NCI-H146 (cell line): ENCODE data around the gene FAM83E.
"Not testable (repeated sequence)": the region's sequence is repeated elsewhere in the genome, so short reads cannot be mapped to it uniquely, and the experiment has no call there.

Experiments used
- DNase-seq: peaks from one replicate; lab custom pipeline; 2025; lab: John Stamatoyannopoulos, UW

FAM83E gene

DNA sequence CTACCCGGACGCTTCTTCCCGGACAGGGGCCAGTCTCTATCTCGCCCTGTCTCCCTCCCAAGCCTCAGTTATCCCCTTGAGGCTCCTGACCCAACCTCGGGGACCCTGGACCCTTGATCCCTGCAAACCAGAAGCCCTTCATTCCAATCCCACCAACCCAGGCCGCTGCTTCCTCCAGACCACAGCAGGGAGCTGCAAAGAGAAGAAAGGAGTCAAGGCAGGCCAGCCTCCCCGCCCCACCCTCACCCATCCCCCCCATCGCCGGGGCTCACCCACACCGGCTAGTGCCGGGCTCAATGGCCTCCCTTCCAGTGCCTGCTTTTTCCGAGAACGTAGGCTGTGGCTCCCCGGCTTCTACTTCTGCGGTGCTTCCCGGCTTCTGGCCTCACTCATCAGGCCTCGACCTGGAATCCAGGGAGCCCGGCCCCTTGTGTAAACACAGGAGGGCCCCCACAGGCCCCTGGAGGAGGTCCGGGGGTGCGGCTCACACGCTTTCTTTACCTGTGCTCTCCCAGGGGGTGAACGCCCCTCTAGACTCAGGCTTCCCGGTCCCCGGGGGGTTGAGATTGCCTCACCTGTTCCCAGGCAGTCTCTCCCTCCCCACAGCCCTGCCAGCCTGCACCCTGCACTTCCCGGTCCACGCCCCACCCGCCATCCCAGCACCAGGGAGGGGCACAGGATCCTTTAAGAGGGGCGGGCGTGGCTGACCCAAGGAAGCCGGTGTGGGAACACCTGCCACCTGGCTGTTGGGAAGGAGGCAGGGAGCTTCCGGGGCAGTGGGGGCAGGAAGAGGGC is at the start of gene FAM83E:
Gene FAM83E, minus strand, starts transcription at position 641 of the 795 bp plus-strand sequence. CDS start 1,704 bp downstream, outside the sequence.
- DNase-seq, result no peak

GRCh38 chr19:48664476-48664875 is 49.6 kb upstream of the FAM83E start:
- no peak for DNase-seq

GRCh38 chr19:48663667-48664066 is 48.8 kb upstream of the FAM83E start:
- DNase-seq, result no peak

- DNase-seq, result no peak
Measured at GRCh38 chr19:48661711-48662090, 46.8 kb upstream of the FAM83E start.

- DNase-seq, result peak; percentile 49
Measured at GRCh38 chr19:48660852-48661710, 46.2 kb upstream of the FAM83E start.

- DNase-seq, result no peak
Measured at GRCh38 chr19:48659768-48660167, 44.9 kb upstream of the FAM83E start.

DNA sequence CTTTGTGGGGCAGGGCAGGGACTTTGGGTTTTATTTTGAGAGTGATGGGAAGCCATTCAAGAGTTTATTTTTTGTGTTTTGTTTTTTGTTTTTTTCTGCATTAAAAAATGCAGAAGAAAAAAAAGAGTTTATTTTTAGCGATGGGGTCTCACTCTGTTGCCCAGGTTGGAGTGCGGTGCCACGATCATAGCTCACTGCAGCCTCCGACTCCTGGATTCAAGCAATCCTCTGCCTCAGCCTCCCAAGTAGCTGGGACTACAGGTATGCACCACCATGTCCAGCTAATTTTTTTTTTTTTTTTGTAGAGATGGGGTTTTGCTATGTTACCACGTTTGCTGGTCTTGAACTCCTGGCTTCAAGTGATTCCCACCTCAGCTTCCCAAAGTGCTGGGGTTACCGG is 43.6 kb upstream of the FAM83E start:
- no peak for DNase-seq

DNA sequence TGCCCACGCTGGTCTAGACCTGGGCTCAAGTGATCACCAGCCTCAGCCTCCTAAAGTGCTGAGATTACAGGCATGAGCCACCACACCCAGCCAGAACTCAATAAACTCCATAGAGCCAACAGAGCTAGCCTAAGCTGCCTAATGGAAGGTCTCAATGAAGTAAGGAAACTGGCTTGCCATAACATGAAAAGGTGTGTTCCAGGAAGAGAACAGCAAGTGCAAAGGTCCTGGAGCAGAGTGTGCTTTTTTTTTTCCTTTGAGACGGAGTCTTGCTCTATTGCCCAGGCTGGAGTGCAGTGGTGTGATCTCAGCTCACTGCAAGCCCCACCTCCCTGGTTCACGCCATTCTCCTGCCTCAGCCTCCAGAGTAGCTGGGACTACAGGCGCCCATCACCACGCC is 43.0 kb upstream of the FAM83E start:
- DNase-seq, result not testable (repeated sequence)

DNA sequence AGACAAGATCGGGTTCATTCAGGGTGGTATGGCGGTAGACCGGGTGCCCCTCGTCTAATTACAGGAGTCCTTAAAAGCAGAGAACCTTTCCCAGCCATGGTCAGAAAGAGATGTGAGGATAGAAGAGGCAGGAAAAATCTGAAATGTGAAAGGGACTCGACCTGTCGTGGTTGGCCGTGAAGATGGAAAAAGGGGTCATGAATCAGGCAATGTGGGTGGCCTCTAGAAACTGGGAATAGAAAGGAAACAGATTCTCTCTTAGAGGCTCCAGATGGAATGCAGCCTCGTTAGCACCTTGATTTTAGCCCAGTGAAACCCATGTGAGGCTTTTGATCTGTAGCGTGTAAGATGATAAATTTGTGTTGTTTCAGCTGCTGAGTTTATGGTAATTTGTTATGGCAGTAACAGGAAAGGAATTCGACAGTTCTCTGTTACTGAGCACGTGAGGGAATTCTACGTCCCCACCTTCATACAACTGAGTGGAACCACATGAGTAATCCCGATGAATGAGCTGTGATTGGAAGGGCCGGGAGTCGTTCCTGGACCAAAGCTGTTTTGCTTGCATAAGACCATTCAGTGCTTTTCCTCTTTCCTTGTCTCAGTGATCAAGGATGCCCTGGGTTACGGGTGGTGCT is 42.1 kb upstream of the FAM83E start:
- no peak for DNase-seq

- no peak for DNase-seq
Measured at GRCh38 chr19:48654299-48655059, 39.6 kb upstream of the FAM83E start.

GRCh38 chr19:48651683-48652048 is 36.8 kb upstream of the FAM83E start:
- DNase-seq, result no peak

DNA sequence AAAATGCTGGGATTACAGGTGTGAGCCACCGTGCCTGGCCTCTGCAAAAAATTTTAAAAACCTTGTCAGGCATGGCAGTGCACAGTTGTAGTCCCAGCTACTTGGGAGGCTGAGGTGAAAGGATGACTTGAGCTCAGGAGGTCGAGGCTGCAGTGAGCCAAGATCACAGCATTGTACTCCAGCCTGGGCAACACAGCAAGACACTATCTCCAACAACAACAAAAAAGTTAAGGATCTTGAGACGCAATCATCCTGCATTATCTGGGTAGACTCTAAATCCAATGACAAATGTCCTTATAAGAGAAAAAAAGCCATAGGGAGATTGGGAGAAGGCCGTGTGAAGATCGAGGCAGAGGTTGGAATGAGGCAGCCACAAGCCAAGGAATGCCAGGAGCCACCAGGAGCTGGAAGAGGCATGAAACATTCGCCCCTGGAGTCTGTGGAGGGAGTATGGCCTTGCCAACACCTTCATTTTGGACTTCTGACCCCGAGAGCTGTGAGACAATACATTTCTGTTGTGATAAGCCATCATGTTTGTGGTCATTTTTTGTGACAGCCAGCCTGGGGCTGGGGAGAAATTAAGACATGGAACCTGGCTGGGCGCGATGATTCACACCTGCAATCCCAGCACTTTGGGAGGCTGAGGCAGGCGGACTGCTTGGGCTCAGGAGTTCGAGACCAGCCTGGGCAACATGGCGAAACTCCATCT is 36.3 kb upstream of the FAM83E start:
- no peak for DNase-seq

- DNase-seq, result no peak
Measured at GRCh38 chr19:48648134-48648533, 33.3 kb upstream of the FAM83E start.

DNA sequence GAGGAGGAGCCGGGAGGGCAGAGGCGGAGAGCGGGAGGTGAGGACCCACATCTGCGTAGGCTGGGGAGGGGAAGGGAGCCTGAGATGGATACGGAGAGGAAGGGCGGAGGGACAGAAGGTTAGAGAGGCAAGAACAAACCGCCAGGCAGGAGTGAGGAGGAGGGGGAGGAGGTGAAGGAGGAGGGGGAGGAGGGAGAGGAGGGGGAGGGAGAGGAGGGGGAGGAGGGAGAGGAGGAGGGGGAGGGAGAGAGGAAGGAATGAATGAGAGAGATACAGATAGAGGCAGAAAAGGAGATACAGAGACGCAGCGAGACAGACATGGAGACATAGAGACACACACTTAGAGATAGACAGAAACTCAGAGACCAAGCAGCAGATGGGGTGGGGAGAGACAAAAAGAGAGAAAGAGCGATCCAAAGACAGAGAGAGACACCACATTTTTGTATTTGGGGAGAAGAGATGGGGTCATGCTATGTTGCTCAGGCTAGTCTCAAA is 31.9 kb upstream of the FAM83E start:
- DNase-seq, result peak; percentile 94

GRCh38 chr19:48646001-48646721 is 31.3 kb upstream of the FAM83E start, which contains the start of gene CA11:
TSS of gene CA11 (minus strand) at chr19:48646187. CDS start at chr19:48645632, 555 bp downstream.
- DNase-seq, result peak; percentile 89

DNA sequence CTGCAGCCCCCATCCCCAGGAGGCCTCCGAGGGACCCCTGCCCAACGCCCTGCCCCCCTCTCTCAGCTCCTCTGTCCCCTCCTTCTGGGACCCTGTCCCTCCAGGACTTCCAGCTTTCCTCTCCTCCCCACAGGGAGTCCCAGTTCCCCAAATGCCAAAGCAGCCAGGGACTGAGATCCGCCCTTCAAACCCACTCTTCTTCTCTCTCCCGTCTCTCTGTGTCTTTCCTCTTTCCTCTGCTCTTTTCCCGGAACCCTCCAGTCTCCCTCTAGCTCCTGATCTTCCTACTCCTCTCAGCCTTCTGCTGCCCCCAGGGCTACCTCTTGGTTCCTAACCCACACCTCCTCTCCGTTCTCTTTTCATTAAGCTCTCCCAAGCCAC is 30.7 kb upstream of the FAM83E start:
- no peak for DNase-seq

- DNase-seq, result peak; percentile 69
Measured at GRCh38 chr19:48644839-48645619, 30.2 kb upstream of the FAM83E start.

- no peak for DNase-seq
Measured at GRCh38 chr19:48644355-48644754, 29.5 kb upstream of the FAM83E start.

GRCh38 chr19:48642862-48643261 is 28.0 kb upstream of the FAM83E start:
- no peak for DNase-seq

- DNase-seq, result no peak
Measured at GRCh38 chr19:48641850-48642249, 27.0 kb upstream of the FAM83E start.
